Stimulated activated CD4-positive, alpha-beta T cell treated with anti-CD3 and anti-CD28 coated beads, Interleukin-4, amount 100 ng/mL, for 24 hours (primary cell): Measurements from ENCODE around the gene HDDC2.

Source experiments
- DNase-seq: peaks from one replicate; pipeline ENCODE4 v3.0.0-alpha.2; 2020

Gene HDDC2

DNA sequence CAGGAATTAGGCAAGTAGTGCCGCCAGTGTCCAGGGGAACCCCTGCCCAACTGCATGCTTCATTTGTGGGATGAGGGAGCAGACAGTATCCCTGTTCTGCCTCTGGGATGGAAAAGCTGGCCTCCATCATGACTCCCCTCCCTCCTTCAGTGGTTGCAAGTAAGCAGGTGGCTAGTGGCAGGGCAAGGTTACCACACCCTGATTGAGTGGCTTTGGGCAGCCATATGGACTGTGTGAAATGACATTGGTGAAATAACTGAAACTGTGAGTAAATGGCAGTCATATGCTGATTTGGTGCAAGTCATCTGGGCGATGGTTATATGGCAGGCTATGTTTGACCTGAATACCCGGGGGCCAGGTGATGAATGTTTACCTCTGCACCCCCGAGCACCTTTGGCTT lies 33.0 kb downstream of the HDDC2 start:
- DNase-seq = no peak

DNA sequence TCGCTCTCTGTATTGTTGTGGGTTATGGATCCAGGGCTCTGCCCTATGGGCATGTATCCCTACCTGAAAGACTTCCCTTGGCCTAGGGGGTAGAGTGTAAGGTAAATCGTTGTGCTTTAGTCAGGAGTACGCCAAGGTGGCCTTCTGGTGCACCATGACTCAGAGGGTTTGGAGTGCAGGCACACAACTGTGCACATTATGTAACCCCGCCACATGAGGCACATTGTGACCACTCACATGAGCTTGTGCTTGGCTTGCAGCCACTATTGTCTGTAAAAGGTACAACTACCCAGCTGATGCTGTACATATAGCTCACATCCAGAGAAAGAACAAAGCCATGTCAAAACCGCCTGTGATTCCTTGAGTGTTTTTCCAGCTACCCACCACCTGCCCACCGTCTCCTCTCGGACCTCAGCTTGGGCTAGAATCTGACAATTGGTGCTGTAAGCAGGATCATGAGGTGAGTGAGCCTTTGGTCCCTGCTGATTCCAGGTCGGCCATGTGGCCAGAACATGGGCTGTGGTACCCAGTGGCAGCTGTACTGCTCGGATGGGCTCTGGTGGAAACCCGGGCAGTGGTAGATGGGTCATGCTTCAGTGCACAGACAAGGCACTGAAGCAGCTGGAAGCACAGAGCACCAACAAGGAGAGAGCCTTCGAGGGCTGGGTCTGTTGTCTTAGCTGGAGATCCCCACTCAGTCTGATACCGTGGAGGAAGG lies 33.8 kb downstream of the HDDC2 start:
- no peak for DNase-seq

- no peak for DNase-seq
Observed at GRCh38 chr6:125264476-125264875, 37.3 kb downstream of the HDDC2 start.

DNA sequence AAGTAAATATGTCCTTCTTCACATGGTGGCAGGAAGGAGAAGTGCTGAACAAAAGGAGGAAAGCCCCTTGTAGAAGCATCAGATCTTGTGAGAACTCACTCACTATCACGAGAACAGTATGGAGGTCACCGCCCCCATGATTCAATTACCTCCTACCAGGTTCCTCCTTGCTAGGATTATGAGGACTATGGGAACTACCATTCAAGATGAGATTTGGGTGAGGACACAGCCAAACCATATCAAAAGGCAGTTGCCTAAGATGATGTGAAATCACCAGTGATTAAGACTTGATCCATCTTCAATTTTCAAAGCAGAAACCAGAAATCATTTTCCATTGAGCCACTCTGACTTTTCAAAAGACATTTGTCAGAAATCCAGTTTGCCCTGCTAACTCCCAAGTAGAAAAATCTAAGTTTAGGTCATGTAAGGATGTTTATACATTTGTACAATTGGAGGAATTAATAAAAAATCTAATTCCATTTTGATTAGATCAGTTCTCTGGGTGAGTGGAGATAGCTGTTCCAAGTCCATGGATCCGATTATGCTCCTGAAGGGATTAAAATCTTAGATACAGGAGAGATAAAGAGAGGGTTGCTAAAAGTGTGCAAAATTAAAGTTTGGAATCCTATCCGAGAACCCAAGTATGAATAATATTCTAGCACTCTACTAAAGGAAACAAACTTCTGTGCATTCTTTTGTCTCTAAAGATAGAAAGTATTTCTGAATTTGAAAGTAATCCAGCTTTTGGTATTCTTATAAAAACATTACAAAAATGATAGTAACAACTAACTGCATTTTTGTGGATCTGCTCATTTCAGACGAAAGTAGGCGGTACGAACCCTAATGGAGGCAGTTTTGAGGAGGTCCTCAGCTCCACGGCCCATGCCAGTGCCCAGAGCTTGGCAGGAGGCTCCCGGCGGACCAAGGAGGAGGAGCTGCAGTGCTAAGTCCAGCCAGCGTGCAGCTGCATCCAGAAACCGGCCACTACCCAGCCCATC lies 39.5 kb downstream of the HDDC2 start:
- no peak for DNase-seq

DNA sequence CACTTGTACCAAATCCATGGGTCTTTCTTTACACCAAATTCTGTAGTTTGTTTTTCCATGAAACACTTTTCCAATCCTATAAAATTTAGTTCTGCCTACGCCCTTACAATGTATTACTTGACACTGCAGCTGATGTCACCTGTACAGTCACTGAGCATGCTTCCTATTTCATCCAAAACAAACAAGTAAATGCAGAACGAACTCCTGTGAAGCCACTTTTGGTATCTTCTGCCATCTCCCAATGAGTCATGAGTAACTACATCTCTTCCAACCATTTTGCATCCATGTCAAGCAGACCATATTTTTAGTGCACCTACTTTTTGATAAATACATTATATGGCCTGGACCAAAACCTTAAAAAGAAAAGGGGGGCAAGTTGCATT lies 42.4 kb downstream of the HDDC2 start:
- DNase-seq = no peak

- DNase-seq = no peak
Observed at GRCh38 chr6:125258651-125259353, 43.0 kb downstream of the HDDC2 start.

GRCh38 chr6:125257351-125257750 lies 44.4 kb downstream of the HDDC2 start:
- DNase-seq = no peak

DNA sequence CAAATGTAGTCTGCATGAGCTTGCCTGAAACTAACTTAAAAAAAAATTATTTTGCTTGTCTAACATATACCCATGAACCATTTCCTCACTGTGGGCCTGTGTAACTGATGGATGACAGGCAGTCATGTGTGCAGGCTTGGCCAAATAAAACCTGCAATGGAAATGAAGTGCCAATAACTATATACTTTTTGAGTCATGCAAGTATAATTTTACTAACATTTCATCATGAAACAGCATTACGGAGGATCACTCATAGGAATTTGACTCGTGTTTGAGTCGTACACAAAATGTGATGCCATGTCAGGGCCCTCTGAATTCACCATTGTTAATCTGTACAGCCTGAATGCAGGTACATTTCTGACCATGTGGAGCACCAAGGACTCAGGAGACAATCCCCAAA lies 46.6 kb downstream of the HDDC2 start:
- no peak for DNase-seq

DNA sequence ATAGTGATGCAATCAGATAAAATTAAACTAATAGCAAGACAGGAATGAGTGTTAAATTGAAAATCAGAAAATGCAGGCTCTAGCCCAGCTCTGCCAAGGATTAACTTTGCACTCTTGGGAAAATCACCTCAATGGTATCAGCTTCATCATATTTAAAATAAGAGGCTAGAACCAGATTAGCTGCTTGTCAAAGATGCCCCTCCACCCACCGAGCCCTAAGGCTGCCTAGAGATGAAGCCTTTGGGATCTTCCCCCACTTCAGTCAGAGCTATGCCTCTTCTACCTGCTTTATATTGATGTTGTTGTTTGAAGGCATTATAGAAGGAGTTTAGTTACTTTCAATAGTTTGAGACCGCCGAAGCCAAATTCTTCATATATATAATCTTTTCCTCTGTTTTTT lies 47.4 kb downstream of the HDDC2 start:
- no peak for DNase-seq

DNA sequence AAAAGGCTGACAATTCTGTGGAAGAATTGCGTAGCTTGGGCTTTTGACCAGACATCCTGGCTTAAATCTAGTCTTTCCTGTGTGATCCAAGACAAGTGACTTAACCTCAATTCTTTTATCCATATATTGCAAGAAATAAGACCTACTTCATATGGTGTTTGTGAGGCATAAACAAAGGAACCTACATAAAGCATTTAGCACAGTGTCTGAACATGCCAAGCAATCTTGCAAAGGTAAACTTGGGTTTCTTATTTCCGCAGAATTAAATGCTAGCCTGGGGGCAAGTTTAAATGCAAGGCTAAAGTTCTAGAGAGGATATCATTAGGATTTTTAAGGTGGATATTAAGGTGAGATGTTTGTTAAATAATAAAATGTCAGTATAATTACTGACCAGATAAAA lies 47.9 kb downstream of the HDDC2 start:
- no peak for DNase-seq

- DNase-seq = no peak
Observed at GRCh38 chr6:125252891-125253290, 48.9 kb downstream of the HDDC2 start.

DNA sequence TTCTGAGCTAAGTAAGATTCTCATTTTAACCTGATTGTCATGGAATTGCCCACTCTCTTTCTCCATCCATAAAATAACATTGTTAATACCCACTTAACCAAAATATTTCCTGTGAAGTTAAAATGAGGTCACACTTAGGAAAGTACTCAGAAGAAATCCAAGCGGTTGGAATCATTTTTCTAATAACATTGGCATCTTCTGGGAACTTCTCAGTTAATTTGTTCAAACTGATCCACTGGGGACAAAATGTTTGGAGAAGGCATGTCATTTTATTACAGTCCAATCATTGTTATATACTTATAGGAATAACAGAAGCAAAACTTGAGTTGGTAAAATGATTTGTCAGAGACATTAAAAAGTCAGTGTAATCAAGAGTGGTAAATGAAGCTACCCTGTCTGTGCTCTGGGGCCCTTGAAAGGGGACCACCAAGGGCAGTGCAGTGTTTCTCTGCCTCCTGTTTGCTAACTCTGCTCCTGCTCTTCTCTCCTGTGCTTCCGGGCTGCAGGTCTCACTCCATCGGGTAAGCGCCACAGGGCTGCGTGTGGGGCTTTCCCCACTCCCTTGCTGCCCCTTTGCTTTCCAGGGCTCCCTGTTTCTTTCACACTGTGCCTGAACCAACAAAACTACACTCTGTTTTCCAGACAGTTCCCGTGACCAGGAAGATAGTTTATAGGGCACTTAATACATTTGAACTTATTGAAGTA lies 50.1 kb downstream of the HDDC2 start:
- DNase-seq = no peak

- DNase-seq = no peak
Observed at GRCh38 chr6:125250511-125250910, 51.3 kb downstream of the HDDC2 start.

DNA sequence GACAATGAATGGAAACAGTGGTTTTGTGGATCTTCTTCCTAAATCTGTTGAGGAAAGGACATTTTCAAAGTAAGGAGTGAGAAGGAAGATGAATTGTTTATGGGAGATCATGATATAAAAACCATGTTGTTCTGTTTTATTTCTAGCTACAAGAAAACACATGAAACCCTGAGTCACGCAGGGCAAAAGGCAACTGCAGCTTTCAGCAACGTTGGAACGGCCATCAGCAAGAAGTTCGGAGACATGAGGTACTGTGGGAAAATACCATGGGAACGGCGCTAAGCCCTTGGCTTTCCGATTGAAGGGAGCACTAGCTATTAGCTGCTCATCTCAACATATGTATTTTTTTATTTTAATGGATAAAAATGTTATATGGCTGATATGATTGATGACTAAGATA lies 53.6 kb downstream of the HDDC2 start:
- no peak for DNase-seq

GRCh38 chr6:125246566-125246965 lies 55.2 kb downstream of the HDDC2 start:
- DNase-seq = no peak

DNA sequence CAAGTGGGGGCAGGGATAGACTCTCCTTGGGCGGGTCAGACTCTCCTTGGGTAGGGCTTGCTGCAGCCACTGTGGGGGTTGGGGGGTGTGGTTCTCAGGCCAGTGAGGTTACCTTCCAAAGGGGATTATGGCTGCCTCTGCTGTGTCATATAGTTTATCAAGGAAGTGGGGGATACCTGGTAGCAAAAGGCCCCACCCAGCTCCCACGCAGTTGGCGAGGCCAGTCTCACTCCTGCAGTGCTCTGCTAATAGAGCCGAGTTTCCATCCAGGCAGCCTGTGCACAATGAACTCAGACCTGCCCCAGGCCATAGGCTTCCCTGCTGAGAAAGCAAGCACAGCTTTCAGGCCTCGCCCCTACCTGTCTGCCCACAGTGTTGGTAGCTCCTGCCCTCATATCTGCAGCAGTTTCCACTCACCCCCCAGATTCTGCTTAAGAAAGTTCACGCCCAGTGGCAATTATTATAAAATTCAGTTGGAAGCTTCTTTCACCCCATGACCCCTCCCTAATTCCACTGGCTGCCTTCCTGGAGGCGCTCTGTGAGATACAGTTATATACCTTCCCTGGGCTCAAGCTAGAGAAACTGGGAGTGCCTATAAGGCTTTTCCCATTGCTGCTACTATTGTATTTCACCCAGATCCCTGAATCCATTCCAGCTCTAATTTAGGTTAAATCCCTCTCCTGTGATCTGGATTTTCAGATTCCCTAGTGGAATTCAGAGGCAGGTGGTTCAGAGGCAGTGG lies 56.1 kb downstream of the HDDC2 start:
- no peak for DNase-seq

DNA sequence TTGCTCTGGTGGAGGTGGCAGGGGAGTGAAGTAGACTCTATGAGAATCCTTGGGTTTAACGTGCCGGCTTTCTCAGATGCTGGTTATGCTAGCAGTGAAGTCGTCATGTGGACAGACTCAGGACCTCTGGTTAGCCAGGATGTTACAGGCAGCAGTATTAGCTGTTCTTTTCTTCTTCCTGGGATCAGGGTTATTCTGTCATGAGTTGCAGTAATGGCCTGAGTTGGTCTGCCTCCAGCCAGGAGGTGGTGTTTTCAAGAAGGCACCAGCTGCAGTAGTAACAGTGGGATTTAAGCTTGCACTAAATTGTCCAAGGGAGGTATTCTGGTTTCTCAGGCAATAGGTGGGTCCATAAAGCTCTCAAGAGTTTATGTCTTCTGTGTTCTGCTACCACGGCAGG lies 56.7 kb downstream of the HDDC2 start:
- no peak for DNase-seq

GRCh38 chr6:125237764-125238163 lies 64.0 kb downstream of the HDDC2 start:
- no peak for DNase-seq

DNA sequence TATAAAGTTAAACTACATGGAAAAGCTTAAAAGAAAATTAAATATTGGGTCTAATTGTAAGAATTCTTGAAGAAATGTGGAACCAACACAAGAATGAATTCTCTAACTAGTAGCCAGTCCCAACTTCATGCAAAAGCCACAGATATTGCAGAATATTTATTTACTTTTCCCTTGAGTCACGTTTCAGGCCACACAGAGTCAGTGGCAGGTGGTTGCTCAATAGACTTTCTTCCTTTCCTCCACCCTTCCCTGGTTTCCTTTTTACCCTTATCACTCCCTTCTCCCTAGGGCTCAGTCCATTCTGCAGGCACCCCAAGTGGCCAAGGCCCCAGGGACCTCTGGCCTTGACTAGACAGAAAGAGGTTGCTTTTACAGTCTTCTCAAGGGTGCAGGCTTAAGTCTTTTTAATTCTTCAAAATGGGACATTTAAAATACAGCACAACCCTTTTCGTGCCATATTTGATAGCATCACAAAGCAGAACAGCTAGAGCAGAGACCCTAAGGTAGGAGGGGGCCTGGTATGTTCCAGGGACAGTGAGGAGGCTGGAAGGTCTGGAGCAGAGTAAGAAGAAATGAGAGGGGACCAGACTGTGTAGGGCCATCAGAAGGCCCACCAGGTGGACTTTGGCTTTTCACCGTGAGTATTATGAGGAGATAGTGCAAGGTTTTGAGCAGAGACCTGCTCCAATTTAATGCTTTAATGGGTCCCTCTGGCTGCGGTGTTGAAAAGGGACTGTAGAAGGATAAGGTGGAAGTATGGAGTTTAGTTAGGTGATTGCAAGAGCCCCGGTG lies 65.0 kb downstream of the HDDC2 start:
- no peak for DNase-seq

DNA sequence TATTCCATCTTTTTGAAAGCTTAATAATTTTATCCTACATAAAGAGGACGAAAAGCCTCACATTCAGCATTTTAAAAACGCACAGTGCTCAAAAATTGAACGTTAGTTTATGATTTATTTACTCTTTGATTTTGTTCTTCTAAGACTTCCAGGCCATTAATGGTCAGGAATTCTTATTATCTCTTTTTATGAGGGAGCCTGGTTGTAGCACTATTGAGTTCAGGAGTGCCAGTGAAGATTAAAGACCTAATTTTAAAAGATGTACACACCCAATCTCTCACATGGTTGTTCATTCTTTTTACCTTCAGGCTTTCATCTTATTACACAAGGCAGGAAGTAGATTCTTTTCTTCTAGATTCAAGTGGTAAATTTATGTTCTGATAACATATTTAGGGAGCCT lies 68.6 kb downstream of the HDDC2 start:
- no peak for DNase-seq

GRCh38 chr6:125232466-125232865 lies 69.3 kb downstream of the HDDC2 start:
- DNase-seq = no peak
